ENCODE measurements around the gene PROM2.

The PROM2 gene

DNA sequence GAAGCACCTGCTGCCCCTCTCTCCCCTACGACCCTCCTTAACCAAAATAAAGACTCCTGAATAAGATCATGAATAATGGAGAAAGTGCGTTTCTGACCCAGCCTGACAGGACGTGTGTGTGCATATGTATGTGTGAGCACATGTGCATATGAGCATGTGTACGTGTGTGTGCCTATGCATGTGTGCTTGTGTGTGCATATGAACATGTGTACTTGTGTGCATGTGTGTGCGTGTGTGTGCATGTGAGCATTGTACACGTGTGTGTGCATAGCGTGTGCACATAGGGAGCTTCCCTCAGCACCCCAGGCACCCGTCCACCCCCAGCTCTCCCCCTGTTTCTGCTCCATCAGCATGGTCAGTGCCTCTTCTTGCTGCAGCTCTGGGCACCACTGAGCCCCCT is 33.6 kb downstream of the PROM2 start:
- DNase-seq (ENCODE audit: low read depth), result no peak

- DNase-seq (ENCODE audit: low read depth), result no peak
These were observed 34.3 kb downstream of the PROM2 start for GRCh38 chr2:95308426-95308990.

DNA sequence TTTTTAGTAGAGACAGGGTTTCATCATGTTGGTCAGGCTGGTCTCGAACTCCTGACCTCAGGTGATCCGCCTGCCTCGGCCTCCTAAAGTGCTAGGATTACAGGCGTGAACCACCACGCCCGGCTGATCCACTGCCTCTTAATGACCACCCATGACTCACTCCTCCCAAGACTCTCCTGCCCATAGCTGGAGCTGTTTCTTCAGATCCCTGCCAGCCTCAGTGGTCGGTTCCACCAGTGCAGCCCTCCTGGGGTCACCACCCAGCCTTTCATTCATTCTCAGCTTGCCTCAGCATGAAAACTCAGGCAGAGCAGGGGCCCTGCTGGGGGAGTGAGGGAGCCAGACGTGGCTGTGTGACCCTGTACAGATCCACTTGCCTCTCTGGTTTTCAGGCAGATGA is 35.4 kb downstream of the PROM2 start:
- DNase-seq (ENCODE audit: low read depth), result no peak

DNA sequence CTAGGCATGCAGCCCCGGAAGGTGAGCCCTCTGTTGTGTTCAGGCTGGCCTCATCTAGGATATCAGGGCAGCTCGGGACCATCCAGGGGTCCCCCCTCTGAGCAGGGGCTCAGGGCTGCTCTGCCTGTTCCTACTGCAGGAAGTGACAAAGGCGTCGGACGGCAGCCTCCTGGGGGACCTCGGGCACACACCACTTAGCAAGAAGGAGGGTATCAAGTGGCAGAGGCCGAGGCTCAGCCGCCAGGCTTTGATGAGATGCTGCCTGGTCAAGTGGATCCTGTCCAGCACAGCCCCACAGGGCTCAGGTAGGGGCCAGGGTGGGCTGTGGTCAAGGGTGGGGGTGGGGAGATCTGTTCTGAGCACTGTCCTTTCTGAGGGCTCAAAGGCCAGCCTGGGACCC is 36.0 kb downstream of the PROM2 start:
- no peak for DNase-seq (ENCODE audit: low read depth)

- no peak for DNase-seq (ENCODE audit: low read depth)
These were observed 36.4 kb downstream of the PROM2 start for GRCh38 chr2:95310651-95311050.

- DNase-seq (ENCODE audit: low read depth), result no peak
These were observed 37.7 kb downstream of the PROM2 start for GRCh38 chr2:95311815-95312542.

GRCh38 chr2:95312543-95313201 is 38.4 kb downstream of the PROM2 start:
- no peak for DNase-seq (ENCODE audit: low read depth)

- DNase-seq (ENCODE audit: low read depth), result no peak
These were observed 39.3 kb downstream of the PROM2 start for GRCh38 chr2:95313296-95314131.

GRCh38 chr2:95314598-95314963 is 40.3 kb downstream of the PROM2 start:
- DNase-seq (ENCODE audit: low read depth), result no peak

DNA sequence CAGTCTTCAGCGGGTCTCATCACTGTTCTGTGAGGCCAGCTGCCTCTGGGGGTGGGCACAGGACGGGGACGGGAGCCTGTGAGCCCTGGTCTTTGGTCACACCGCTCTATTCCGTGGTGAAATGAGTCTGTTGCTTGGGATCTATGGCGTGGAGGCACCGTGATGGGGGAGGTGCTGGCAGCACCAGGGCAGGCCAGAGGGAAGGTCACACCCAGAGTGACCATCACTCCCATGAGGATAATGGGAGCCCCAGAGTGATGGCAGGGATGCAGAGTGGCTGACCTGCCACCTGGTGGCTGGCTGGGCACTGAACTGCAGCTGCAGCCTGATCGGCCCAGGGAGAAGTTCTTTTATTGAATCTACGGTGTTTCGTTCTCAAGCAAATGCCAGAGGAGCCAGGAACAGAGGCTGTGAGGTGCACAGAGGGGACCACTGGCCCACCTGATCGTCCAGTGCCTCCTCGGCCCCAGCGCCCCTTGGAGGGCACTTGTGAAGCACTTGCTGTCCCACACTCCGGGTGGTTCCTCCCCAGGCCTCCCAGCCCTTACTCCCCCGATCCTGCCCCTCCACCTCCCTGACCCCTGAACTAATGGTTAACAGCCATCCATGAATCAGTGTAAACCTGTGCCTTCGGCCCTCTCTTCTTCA is 40.8 kb downstream of the PROM2 start:
- no peak for DNase-seq (ENCODE audit: low read depth)

DNA sequence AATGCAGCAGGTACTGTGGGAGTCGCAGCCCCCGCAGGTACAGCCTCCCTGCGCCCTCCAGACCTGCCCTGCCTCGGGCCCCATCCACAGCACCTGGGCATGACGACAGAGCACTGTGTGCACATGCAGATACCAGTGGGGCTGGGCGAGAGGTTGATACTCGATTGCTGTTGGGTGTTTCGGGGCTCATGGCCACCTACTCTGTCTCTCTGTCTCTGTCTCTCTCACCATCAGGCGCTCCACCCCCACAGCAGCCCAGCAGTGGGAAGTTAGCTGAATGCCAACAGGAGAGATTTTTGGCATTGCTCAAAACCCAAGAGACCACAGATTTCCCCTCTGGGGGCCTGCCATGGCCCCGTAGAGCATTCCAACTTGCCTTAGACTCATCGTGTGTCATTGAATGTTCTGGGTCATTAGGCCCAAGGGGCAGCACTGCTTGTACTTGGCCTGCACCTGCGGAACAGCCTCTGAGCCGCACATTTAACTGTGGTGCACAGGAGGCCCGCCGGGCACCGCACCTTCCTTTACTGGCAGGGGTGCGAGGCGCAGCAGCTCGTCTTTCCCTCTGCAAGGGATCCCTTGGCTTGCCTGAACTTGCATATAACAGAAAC is 41.7 kb downstream of the PROM2 start:
- DNase-seq (ENCODE audit: low read depth), result no peak

- DNase-seq (ENCODE audit: low read depth), result no peak
These were observed 42.3 kb downstream of the PROM2 start for GRCh38 chr2:95316466-95317122.

- DNase-seq (ENCODE audit: low read depth), result no peak
These were observed 42.9 kb downstream of the PROM2 start for GRCh38 chr2:95317123-95317500.

DNA sequence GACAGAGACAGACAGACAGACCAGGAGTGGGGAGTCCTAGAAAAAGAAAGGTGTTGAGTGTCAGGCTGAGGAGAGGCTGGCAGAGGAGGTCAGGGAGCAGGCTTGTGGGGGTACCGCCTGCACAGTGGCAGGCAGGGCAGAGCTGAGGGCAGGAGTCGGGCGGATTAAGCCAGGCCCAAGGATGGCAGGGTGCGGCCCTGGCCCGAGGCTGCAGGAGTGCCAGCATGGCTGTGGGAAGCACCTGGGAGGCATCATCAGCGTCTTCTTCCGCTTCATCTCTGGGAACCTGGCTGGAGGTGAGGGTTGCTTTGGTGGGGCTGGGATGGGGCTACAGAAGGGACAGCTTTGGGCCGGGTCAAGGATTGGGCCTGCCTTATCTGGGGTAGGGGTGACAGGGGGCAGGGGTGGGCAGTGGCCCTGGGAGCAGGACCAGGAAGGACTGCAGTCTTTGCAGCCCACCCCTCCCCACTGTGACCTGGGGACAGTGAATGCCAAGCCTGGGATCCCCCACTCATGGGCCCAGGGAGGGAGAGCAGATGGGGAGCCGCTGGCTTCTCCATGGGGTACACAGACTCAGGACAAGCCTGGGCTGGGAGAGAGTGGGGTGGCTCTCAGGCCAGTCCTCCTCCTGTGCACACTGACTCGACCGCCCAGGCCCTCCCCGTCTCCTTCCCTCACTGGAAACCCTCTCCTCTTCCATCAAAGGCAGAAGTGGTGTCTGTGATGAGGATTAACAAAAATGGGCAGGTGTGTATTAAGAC is 43.6 kb downstream of the PROM2 start:
- no peak for DNase-seq (ENCODE audit: low read depth)

GRCh38 chr2:95318431-95319220 is 44.4 kb downstream of the PROM2 start:
- DNase-seq (ENCODE audit: low read depth), result no peak

GRCh38 chr2:95319481-95320343 is 45.5 kb downstream of the PROM2 start:
- DNase-seq (ENCODE audit: low read depth), result no peak

DNA sequence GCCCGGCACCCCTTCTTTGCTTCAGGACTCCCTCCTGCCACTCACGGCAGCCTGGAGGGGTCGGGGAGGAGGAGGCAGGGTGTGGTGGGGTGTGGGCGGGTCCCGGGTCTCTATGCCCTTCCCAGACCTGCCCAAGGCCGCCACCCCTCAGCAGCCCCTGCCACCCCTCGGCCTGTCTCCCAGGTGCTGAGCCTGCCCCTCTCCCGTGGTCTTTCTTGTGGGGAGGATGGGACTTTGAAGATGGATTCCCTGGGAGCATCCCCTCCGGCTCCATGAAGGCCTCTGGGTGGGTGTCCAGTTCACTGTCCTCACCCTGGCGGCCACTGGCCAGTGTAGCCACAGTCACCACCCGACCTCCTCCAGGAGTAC is 46.1 kb downstream of the PROM2 start:
- DNase-seq (ENCODE audit: low read depth), result no peak

DNA sequence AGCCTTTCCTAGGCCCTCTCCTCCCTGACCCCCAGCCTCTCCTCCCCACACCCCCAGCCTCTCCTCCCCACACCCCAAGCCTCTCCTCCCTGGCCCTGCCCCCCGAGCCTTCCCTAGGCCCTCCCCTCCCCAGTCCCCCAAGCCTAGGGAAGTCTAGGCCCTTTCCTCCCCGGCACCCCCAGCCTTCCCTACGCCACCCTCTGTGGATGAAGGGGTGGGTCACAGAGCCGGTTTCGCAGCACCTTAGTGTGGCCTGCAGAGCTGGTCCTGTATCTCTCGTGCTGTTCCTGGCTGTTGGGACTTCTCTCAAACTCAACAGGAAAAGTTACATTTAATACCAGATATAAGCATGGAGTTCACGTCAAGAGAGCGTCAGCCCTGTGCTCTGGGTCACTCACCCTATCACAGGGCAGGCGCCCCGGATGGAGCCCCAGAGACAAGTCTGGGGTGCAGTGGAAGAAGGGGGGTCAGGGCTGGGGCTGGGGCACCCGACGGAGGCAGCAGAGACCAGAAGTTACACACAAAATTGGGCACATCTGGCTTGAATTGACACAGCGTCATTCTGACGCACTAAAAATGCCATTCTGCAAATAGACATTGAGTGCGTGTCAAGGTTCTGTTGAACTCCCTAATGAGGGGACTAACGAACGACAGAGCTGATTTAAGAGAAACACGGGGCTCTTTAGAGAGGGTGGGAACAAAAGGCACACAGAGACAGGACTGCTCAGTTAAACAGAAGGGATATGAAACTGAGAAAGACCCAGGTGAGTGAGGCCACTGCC is 46.9 kb downstream of the PROM2 start:
- no peak for DNase-seq (ENCODE audit: low read depth)
